Stimulated activated CD8-positive, alpha-beta memory T cell treated with anti-CD3 and anti-CD28 coated beads, Interleukin-4, amount 100 ng/mL, for 24 hours (primary cell): ENCODE measurements around the gene ENDOV.

Experiments
- DNase-seq: peaks from one replicate; pipeline ENCODE4 v3.0.0-alpha.2; 2020; ENCODE audit warnings: low read depth

ENDOV gene

DNA sequence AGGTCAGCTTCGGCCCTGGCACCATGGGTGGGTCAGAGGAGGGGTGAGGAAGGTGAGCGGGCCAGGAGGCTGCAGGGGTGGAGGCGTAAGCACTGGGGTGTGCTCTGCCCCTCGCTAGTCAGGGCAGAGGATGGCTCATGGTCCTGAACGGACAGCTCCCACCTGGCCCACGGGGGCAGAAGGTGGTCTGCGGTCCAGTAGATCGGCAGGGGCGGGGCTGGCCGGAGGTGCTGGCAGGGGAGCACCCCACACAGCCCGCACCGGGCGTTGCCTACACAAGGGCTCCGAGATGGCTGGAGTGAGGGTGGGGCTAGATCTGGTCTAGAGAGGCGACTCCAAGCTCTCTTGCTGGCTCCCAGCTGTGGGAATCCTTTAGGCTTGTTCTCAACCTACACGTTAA is 53.3 kb downstream of the ENDOV start:
- no peak for DNase-seq

DNA sequence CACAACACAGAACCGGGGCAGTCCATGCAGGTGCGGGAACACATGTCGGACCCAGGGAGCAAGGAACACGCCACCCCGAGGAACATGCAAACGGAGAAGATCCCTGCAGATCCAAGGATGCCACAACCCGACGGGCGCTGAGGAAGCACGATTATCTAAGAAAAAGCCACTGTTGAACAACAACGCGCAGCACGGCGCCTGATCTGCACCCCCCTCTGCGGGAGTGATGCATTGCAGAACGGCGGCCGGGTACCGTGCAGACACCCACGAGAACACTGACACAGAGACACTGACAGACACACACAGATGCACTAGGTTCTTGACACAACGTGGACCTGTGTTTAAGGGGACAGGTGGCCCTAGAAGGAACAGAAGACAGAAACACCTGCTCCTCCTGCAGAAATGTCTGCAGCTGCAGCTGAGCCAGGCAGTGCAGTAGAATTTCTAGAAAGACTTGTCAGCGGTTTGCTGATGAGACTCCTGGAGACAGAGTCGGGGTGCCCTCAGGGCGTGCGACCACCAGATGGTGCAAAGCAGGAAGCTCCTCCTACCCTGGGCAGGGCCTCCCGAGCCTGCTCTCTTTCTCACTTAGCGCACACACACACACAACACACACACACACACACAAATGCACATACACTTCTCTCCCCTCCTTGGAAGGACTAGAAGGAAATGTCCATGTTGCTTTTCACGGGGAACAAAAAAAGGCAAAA is 54.0 kb downstream of the ENDOV start:
- DNase-seq = no peak

DNA sequence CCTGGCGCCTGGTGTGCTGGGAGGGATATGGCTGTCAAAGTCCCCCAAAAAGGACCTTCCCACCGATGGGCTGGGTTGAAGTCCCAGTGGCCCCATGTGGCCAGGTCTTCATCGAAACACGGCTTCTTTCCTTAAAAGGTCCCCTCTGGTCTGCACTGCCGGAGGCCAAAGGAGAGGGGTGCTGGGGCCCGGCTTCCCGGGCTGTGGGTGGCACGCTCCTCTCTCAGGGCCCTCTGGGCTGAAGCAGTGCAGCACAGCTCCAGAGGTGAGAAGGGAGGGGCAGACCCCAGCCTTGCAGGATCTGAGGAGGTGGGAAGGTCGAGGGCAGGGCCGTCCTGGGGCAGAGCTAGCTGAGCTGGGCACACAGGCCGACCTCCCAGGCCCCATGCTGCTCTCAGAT is 54.7 kb downstream of the ENDOV start:
- no peak for DNase-seq

DNA sequence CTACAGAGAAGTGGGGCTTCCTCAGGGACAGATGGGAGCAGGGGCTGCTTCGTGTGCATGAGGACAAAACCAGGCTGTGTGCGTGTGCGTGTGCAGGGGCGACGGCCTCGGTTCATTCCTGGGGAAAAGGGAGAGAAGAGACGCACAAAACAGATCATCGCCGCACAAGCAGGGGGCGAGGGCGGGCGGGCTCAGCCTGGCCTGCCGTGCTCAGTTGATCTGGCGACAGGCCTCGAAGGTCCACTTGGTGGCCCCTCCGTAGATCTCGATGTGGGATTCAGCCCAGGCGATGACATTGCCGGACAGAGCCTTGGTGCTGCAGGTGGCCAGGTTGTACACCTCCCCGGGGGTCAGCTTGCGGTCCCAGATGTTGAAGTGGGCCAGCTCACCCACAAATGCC is 55.6 kb downstream of the ENDOV start:
- no peak for DNase-seq

DNA sequence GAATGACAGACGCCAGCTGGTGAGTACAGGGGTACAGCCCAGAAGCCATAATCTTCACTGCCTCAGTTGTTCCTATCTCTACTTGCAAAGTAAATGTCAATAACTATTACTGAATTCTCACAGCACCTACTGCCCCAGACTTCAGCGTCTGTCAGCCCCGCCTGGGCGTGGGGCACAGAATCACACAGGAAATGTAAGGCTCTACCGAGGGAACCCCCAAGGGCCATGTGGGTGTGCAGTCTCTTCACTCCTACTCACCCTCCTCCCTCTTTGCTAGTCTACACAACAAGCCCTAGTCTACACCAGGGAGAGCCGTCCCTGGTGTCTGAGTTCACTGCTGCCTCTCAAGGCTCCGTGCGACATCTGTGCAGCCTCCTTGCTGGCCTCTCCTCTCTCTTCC is 57.0 kb downstream of the ENDOV start:
- DNase-seq = no peak

DNA sequence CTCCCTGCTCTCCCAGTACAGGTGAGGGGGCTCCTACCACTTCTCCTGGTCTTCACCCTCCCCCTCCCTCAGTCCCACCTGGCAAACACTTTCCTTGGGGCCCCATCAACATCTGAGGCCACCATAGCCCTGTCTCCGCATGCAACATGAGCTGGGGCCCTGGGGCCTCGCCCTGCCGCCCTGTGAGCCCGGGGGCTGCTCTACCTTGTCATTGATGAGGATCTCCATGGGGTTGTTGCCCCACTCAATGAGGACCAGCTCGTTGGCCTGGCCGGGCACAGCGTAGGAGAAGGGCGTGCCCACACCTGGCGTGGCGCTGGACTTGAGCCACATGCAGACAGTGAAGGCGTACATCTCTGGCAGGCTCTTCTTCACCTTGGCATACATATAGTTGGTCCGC is 58.0 kb downstream of the ENDOV start:
- no peak for DNase-seq

DNA sequence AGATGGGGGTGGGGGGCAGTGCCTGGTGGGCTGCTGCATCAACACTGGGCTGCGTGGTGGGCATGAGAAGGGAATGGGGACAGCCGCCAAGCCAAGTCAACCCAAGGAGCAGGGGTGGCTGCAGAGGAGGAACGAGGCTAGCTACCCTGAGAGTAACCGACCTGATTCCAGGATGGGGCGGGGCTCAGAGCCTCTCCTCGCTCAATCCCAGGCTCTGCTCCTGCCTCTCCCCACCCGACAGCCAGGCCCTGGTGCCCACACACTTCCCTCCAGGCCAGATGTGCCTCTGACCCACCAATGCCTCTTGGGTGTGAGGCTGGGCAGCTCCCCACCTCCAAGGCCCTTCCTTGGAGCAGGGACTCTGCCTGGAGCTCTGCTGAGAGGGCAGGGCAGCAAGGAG is 58.7 kb downstream of the ENDOV start:
- no peak for DNase-seq

DNA sequence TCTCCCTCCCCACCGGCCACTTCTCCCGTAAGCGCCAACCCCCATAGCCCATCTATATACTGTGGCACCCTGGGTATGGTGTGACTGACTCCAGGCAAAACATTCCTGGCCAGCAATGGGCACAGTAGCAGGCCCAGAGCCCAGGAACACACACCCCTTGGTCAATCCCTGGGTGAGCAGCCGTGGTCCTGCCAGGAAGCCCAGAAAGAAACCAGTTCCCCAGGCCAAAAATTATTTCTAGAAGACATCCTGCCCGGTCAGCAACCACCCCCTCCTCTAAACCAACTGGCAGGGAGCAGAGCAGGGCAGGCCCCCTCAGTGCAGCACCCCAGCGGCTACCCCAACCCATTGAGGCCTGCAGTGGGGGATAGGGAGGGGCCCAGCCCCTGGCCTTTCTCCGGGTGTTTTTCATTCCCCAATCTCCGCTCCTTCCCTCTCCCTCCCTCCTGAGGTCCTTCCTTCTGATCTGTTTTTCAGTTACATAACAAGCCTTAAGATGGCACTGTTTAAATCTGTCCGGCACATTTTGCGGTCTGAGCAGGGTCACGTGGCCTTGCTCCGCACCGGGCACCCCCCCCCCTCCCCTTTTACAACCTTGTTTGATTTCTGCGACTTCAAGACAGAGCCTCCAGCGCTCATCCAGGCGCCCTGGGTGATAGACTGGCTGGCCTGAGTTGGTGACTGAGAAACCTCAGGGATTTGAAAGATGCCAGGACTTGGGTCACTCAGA is 59.4 kb downstream of the ENDOV start:
- DNase-seq = no peak

DNA sequence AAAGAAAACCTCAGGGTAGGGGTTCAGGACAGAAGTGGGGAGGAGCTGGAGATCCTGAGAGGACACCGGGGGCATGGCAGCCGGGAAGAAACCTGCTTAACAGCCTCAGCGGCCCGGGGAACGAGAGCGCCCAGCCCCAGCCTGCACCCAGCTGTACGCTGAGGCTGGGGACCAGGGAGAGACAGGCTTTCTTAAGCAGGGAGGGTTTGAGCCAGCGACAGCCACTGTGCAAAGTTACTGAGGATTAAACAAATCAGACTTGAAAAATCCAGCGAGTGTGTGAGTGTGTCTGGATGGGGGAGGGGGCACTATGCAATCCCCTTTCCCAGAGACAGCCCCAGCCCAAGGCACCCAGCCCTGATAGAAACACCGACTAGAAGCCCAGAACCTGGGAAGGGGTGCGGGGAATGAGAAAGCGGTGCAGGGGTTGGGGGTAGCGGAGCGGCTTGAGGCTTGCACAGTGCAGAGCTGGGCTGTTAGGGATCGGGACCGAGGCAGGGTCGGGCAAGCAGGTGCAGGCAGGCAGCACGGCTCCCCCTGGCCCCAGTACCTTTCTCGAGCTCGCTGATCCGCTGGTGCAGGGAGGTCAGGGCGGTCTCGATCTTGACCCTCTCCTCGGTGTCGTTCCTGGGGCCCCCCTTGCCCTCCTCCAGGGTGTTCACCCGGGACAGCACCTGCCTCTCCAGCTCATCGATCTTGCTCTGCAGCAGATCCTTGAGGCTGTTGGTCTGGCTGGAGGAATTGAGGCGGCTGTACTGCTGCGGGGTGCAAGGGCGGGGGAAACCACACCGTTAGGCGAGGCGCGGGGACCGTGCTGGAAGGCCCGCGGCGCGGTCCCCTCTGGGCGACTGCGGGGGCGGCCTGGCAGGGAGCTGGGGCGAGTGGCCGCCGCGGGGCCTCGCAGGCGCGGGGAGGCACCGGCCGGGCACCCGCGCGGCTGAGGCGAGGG is 60.3 kb downstream of the ENDOV start:
- no peak for DNase-seq

DNA sequence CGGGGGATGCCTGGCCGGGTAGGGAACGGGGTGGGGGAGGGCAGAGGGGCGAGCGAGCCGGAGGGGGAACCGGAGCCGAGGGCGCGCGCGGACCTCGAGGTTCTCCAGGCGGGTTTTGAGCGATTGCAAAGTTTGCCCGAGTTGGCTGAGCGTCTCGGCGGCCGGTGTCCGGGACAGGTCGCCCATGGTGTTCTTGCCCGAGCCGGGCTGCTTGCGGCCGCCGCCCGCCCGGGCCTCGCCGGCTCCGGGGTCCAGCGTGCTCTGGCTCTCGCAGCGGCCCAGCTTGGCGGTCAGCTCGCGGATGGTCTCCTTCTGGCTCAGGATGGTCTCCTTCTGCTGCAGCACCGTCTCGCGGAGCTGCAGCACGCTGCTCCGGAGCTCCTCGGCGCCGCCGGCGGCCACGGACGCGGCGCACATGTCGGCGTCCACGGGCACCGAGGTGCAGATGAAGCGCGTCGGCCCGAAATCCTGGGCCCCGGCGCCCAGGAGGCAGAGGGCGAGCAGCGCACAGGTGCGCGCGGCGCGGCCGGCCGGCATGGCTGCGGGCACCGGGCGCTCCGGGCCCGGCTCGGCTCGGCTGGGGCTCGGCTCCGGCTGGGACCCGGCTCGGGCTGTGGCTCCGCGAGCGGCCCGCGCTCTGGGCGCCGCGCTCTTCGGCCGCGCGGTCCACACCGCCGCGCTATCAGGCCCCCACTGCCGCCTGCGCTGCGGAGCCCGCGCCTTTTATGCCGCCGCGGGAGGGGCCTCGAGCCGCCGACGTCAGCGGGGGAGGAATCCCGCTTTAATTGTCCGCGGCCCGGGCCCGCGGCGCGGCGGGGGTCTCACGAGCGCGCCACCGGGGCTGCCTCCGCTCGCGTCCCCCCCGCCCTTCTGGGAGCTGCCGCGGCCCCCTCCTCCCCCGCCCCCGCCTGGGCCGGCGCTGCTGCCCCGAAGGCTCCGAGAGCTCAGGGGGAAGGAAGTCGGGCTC is 61.2 kb downstream of the ENDOV start, which contains the start of gene NPTX1:
Gene NPTX1, minus strand, starts transcription at position 698 of the 967 bp plus-strand sequence. Its CDS starts 161 bp downstream, at position 537.
- no peak for DNase-seq

DNA sequence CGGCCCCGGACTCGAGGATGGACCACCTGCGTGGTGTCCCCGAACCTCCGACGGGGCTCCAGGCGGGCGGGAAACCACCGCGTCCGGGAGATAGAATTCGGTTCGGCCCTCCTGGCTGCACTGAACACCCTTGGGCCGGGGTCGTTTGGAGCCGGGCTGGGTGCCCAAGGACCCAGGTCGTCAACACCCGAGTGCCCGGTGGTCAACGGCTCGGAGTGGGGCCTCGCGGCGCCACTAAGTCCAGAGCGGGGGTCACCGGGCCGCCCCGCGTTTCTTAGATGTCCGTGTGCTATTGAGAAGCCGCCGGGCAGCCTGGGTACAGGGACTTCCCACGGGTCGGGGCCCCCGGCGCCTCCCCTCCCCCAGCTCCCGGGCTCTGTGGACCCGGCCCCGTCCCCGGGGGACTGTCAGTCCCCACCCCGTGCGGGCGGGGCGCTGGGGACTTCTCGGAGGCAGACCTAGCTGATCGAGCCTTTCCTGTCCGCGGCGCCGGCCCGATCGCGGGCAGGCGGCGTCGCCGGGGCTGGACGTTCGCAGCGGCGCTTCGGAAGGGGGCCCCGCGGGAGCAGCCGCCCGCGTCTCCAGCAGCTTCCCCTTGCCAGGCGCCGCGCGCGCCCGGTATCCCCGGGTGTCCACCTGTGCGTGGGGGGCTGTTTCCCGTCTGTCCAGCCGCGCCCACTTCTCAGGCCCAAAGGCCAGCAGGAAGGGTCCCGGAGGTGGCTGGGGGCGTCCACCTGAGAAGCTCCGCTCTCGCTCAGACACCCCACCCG is 62.1 kb downstream of the ENDOV start:
- no peak for DNase-seq

DNA sequence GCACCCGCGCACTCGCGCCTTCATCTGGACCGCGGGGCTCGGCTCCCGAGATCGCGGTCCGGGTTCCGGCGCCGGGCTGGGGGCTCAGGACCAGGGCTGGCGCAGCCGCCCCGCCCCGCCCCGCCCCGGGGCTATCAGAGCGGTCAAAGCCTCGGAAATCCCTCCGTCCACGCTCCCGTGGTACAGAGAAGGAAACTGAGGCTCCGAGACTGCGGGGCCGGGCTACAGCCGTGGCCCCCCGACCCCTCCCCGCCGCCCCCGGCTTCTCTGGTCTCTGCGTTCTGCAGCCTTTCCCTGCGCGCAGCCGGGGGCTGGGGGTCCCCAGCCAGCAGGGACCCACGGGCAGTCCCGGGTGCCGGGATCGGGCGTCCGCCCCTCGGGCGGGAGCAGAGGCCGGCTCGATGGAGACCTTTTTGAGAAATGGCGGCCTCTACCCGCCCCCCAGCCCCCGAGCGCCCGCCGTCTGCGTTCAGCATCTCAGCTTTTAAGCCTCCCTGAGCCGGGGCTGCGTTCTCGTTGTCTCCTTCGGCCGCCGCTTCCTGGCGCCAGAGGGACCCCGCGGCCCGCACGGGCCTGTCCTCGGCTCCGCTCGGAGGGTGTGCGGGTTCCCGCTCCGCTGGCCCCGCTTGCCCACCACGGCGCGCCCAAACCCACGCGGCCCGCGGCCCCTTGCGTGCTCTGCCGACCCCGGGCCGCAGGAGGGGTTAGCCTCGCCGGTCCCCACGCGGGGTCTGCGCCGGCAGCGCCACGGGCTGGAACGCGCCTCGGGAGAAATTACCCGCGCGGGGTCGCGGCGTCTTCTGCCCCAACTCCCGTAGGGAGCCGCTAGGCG is 62.9 kb downstream of the ENDOV start:
- DNase-seq = no peak

DNA sequence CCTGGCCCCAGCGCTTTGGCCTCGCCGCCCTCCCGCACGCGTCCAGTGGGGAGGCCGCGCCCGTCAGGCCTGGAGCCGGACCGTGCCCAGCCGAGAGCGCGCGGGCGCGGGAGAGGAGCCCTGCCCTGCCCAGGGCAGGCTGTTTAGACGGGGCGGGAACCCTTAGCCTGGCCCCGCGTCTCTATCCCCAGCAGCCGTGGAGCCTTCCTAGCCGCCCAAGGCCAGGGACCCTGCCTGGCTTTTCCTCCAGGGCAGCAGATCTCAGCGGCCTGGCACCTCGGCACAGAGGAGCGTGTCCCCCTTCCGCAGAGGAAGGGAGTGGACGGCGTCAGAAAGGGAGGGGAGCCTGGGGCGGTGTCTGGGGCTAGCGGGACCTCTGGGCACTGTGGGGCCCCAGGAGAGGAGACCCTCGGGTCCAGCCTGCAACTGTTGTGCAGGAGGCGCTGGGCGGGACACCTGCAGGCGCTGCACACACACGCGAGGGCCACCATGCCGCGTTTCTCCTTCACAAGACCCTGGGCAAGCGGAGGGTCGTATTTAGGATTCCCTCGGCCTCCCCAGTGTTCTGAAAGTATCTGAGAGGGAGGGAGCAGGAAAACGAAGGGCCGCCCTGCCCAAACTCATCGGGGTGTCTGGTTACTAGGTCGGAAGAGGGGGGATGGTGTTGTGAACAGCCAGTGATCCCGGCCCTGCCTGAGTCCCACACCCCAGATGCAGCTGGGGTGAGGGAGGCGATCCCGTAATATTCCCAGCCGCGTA is 63.7 kb downstream of the ENDOV start:
- no peak for DNase-seq

DNA sequence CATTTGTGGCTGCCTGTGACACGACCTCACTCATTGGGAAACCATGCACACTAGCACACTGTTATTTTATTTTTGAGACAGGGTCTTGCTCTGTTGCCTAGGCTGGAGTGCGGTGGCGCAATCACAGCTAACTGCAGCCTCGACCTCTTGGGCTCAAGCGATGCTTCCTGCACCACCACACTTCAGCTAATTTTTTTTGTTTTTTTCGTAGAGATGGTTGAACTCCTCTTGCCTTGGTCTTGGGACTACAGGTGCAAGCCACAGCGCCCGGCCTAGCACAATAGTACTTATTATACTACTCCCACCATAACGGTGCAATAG is 64.2 kb downstream of the ENDOV start:
- no peak for DNase-seq

DNA sequence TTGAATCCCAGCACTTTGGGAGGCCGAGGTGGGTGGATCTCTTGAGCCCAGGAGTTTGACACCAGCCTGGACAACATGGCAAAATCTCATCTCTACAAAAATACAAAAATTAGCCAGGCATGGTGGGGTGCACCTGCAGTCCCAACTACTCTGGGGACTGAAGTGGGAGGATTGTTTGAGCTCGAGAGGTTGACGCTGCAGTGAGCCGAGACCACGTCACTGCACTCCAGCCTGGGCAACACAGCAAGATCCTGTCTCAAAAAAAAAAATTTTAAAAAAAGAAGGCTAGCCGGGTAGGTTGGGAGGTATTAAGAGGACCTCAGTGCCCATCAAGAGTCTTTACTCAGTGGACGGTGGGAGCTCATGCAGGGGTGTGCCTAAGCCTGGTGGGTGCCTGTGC is 65.3 kb downstream of the ENDOV start:
- no peak for DNase-seq

DNA sequence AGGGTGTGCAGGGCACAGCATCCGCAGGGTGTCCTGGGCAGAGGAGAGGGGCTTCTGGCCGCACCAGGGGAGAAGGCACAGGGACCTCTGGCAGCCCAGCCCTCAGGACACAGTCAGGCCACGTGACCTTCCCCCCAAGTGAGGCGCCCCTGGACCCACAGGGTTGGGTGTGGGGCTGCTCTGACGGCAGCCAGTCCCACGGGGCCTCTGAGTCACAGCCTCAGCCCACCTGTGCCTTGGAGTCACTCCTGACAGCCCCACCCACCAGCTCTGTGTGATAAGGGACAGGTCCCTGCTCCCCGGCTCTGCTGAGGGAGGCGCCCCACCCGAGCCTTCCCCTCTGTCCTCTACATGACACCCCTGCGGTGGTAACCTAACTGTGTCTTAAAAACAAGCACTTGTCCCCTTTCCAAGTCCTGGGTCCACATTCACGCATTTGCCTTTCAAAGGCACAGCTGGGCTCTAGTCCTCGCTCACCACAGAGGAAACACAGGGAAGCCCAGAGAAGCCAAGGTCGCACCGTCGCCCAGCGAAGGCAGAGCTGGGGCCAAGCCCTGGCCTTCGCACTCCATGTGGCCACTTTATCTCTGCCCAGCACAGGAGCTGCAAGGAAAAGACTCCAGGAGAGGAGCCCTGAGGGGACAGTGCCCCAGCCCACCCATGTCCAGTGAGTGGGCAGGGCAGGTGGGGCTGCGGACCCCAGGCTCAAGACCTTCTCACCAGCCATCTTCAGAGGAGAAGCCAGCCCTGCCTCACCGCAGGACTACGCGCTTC is 66.5 kb downstream of the ENDOV start:
- no peak for DNase-seq

DNA sequence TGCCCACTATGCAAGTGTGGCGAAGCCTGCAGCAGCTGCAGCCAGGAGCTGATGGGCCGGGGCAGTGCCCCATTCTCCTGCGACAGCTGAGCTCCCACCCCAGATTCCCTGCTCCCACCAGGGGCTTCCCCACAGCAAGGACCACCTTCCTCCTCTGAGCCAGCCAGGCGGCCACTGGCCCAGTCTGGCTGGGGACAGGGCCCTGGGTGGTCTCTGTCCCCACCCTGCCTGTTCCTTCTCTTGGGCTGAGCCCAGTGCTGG is 67.0 kb downstream of the ENDOV start:
- DNase-seq = no peak

DNA sequence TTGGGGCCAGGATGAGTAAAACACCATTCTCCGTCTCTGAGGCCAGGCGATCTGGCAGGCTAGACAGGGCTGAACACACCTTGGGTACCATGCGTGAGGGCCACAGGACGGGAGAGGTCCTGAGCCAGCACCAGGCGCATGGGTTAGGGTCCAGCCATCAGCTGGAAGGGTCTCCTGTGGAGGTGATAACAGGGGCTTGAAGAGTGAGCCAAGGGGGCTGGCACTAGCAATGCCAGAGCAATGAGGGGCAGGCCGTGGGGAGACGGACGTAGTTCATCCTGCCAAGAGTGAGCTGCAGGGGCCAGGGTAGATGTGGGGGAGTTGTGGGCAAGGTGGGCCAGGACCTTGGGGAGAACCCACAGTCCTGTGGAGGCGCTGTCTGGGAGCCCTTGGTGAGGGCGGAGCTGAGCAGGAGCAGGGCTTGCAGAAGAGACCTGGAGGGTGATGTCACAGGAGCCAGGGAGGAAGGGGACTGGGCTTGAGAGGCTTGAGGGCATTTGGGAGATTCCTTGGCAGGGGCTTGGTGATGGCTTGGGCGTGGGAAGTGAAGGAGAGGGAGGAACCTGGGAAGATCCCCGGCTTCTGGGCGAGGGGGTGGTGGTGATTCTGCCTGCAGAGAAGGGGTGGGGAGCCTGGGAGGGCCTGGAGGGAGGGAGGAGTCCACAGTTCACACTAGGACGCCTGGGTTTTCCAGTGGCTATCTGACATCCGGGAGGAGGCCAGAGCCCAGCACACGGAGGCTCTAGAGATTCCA is 67.8 kb downstream of the ENDOV start:
- no peak for DNase-seq
